GM19468 (cell line): ENCODE measurements around the gene RPP40.
"Not testable (repeated sequence)": the region's sequence is repeated elsewhere in the genome, so short reads cannot be mapped to it uniquely, and the experiment has no call there.

Experiments used
- ATAC-seq: cut with Tn5 transposase; IDR thresholded peaks from one replicate; pipeline ENCODE4 v1.9.1; 2021; ENCODE audit warnings: mild to moderate bottlenecking, moderate library complexity, moderate number of reproducible peaks; ENCODE audit not compliant: unreplicated experiment; ENCODE audit errors: extremely low read depth

Gene RPP40

DNA sequence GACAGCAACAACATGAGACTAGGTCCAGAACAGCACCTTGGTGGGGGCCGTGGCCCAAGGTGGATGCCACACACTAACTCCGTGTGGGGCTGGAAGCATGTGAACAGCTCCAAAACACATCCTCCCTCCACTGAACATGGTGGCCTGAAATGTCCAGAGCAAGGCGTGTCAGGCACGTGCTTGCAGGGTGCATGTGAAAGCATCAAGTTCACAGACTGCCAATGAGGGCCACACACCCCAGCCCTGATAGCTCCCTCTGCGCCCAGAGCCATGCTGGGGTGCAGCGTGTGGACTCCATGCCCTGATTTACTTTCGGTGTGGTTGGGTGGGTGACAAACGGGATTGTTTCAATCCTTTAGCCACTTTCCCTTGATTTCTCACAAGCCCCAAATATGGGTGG, 20.1 kb upstream of the RPP40 start:
- ATAC-seq = no peak

DNA sequence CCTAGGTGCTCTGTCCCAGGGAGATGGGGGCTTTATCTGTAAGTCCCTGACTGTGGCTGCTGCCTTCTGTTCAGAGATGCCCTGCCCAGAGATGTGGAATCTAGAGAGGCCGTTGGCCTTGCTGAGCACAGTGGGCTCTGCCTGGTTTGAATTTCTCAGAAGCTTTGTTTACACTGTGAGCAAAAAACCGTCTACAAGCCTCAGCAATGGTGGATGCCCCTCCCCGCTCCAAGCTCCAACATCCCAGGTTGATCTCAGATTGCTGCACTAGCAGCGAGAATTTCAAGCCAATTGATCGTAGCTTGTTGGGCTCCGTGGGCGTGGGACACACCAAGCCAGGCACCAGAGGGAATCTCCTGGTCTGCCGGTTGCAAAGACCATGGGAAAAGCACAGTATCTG, 16.3 kb upstream of the RPP40 start:
- ATAC-seq = no peak

DNA sequence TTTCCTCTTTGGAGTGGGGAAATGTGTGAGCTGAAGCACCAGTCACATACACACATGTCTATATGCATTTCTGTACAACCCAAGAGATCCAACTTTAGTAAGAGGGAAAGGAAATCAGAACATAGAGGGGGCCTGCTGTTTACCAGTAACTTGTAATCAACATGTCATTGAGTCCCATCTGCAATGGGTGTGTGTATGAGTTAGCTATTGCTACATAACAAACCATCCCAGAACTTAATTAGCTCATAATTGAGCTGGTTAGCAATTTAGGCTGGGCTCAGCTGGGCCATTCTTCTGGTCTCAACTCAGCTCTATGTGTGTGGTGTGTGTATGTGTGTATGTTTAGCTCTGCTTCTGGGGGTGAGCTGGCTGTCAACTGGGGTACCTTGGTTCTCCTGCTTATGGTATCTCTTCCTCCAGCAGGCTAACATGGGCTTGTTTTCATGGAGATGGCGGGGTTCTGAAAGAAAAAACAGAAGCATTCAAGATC, 10.3 kb upstream of the RPP40 start:
- ATAC-seq = no peak

DNA sequence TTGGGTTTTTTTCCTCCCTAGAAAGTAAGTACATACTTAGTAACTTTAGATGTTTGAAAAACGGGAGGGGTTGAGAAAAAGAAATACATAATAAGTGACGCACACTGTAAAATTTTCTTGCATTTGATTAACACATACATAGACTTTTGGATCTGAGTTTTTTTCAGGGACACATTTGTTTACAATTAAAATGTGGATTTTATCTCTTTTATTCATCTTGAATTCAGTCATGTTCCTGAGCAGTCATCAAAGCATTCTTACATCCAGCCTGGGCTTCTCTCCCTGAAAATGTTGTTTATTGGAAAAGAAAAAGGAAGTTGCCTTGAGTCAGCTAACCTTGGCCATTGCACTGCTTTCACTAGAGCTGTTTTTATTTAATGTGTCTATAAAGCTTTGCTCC, 8.7 kb upstream of the RPP40 start:
- no peak for ATAC-seq

DNA sequence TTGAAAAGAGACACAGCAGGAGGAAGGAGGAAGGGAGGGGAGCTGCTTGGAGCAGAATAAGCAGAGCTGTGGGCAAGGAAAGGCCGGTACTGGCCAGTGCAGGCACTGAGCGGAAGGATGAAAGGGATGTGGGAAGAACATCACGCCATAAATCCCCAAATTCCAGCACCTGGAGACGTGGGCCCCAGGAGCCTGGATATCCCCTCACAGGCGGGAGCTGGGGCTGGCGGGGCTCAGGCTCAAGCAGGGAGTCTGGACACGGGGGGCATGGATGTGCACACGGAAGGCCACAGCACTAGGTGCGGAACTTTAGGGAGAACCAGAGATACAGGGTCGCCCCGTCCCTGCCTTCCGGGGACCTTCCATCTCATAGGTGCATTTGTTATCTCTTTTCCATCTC, 7.5 kb upstream of the RPP40 start:
- ATAC-seq = no peak

DNA sequence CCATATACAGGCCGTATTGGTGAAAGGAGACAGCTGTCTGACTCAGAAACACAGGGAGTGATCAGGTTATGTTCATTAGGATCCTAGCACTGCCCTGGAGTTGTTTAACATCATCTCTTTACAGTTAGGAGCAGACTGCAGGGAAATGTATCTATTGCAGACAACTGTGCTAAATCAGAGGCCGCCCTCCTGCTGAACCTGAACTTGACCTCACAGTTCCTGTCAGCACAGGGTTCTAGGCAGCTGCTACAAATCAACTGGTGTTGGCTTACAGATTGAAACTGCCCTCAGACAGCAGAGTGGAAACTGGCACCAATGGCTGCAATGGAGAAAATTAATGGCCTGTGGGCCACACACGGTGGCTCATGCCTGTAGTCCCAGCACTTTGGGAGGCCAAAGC, 3.7 kb upstream of the RPP40 start:
- ATAC-seq = no peak

DNA sequence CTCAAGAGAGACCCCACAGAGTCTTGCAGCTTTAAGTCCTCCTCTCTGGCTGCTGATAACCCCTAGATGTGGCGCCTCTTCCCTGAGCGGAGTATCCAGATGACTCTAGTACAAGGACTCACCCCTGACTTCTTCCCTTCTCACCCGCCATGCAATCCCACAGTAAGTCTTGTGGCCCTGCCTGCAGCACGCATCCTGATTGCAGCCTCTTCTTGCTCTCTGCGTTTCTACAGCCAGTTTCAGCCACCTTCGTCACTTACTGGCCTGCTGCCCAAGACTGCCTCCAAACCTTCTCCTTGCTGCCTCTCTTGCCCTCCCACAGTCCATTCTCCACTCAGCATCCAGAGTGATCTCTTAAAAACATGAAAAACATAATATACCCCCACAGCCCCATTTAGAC, 2.4 kb upstream of the RPP40 start:
- ATAC-seq = no peak

DNA sequence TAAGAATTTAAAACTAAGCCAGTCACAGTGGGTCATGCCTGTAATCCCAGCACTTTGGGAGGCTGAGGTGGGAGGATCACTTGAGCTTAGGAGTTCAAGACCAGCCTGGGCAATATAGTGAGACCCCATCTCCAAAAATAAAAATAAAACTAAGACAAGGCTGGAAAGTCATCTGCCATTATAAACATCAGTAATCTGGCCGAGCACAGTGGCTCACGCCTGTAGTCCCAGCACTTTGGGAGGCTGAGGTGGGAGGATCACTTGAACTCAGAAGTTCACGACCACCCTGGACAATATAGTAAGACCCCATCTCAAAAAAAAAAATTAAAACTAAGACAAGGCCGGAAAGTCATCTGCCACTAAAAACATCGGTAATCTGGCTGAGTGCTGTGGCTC, 1.2 kb upstream of the RPP40 start:
- ATAC-seq = not testable (repeated sequence)

DNA sequence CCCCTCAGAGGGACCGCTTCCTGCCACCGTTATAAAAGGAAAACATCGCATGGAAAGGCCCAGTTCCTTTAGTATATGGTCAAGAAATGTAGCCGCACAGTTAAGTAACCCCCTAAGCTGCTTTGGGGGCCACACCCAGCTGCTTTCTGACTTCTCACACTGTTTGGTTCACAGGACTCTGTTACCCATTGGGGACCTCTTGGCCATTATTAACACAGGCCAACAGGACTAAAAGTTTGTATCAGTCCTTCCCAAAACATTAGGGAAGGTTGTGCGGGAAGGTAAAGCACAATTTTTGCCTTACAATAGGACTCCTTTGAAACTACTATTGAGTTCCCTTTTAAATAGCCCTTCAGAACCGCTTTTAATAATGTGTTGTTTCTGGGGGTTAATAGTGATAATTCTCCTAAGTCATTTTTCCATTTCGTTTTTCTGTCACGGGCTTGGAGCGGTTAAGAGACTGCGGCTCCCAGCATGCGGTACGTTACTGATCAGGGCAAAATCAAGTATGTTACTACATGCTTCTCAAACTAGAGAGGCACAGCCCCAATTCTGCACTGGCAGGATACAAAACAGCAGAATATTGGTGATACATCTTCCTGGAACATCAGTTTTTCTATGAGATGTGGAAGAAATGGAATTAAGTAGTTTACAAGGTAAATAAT, 668 bp upstream of the RPP40 start:
- no peak for ATAC-seq

DNA sequence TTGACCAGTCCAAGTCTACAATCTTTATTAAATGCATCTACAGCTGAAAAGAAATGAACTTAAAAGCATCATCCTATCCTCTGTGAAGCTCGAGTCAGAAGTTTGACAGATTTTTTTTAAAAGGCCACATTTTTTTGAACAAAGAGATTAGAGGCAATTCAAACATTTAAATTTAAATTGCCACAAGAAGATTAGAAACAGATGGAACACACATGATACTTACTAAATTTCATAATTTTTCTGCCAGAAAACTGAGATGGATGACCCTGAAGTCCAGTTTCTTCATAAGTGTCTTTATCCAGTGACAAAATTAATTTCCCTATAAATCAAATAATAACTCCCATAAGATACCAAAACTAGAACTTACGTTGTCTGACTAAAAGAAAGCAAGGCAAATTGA, 4.3 kb downstream of the RPP40 start:
- ATAC-seq = no peak

DNA sequence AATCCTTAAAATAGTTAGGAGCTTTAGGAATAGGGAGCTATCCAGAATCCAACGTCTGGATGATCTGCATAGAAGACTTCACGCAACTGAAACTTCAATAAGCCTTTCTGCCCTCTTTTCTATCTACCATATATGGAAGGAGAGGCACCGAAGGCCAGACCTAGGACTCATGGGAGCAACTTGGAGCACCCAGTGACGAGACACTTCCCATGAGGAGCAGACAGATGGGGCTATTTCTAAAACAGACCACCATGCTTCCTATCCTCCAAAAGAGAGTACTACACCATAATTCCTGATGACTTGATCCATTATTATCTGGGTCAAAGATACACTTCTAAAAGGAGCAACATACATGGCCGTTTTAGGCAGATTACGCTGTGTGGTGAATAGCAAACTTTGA, 6.0 kb downstream of the RPP40 start:
- ATAC-seq = no peak

DNA sequence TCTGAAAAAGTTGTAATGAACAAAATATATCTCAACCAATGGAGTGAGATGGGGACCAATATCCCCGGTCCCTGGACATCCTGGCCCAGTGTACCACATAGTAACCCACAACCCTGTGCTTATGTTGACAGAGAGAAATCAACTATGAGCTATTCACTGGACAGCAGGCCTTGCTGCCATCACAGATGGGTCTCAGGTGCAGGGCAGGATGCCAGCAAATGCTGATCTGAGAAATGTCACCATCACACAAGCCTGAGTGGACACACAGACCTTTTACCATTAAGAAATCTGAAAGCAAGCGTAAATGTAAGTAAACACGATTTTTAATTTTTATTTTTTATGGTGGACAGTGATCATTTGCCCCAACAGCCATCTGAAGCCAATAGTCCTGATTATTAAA, 9.1 kb downstream of the RPP40 start:
- ATAC-seq = no peak

DNA sequence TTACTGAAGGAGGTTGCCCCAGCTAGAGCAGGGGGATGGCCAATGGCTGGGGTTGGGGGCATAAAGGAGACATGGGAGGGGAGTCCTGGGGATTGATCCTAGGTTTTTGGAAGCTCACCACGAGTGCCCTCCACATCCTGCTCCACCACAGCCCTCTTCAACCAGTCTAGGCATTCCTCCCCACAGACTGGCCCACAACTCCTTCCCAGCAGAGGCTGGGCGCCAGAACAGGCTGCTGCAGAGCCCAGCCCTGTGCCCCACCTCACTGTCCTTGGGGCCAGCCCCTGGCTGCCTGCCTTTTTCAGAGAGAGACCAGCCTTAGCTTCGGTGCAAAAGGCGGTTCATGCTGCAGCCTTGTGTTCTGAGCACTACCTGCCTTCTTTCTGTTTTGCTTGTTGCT, 16.4 kb downstream of the RPP40 start:
- ATAC-seq = no peak

DNA sequence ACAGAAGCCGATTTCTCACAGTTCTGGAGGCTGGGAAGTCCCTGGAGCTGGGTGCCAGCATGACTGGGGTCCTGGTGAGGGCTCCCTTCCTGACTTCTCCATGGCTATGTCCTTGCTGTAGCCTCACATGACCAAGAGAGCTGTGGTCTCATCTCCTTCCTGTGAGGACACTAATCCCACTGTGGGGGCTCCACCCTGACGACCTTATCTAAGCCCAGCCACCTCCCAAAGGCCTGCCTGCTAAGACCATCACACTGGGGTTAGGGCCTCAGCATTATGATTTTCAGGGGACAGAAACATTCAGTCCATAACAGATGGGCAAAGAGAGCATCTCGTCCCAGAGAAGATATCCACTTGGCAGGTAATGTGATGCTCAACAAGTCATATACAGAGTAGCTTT, 16.8 kb downstream of the RPP40 start:
- ATAC-seq = no peak

DNA sequence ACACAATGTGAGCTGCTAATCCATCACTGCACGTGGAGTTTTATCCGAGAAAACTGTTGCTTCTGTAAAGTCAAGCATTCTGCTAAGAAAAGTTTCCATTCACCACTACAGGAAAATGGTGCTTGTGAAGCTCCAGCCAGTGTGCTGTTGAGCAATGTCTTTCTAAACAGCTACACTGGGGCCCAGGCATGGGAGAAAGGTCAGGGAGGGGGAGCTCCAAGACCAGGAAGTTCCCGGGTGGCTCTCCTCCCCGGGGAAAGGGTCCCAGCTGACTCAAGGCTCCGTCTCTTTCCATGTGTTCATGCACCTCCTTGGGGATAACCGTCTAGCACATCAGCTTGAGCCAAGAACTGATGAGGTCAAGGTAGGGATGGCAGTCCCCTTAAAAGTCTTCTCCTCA, 20.5 kb downstream of the RPP40 start:
- no peak for ATAC-seq

DNA sequence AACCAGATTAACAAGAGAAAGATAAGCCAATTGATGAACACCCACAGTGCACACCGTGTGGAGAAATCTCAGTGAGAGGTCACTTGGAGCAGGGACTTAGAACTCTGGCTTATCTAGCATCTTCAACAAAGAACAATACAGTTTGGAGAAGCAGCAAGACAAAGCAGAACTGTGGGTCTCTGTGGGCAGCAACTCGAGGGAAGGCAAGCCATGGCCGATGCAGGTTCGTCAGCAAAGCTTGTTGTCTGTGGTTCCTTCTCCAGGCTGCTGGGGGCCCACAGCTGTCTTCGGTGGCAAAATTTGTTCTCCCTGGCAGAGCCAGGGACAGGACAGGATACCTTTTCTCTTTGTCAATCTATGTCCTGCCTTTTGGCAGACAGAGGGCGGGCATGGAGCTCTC, 22.1 kb downstream of the RPP40 start:
- no peak for ATAC-seq

DNA sequence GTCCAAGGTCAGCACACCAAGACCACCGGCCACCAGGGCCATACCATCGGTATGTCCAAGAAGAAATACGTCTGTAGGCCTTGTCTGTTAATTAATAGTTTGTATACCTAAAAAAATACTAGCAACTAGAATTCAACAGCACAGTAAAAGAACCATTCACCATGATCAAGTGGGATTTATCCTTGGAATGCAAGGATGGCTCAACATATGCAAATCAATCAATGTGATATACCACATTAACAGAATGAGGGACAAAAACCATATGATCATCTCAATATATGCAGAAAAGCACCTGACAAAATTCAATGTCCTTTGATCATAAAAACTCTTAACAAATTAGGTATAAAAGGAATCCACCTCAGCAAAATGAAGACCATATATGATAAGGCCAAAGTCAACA, 24.4 kb downstream of the RPP40 start:
- no peak for ATAC-seq

DNA sequence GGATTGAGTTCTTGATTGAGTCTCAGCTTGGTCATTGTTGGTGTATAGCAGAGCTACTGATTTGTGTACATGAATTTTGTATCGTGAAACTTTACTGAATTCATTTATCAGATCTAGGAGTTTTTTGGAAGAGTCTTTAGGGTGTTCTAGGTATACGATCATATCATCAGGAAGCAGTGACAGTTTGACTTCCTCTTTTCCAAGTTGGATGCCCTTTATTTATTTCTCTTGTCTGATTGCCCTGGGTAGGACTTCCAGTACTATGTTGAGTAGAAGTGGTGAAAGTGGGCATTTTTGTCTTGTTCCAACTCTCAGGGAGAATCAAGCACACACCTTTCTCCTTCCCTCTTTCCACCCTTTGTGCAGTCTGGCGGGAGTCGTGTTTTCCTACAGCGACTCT, 26.4 kb downstream of the RPP40 start:
- ATAC-seq = no peak

DNA sequence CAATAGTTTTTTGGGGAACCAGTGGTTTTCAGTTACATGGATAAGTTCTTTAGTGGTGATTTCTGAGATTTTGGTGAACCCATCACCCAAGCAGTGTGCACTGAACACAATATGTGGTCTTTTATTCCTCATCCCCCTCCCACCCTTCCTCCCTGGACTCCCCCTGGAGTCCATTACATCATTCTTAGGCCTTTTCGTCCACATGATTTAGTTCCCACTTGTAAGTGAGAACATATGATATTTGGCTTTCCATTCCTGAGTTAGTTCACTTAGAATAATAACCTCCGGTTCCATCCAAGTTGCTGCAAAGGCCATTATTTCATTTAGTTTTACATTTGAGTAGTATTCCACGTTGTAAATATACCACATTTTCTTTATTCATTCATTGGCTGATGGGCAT, 28.3 kb downstream of the RPP40 start:
- no peak for ATAC-seq

DNA sequence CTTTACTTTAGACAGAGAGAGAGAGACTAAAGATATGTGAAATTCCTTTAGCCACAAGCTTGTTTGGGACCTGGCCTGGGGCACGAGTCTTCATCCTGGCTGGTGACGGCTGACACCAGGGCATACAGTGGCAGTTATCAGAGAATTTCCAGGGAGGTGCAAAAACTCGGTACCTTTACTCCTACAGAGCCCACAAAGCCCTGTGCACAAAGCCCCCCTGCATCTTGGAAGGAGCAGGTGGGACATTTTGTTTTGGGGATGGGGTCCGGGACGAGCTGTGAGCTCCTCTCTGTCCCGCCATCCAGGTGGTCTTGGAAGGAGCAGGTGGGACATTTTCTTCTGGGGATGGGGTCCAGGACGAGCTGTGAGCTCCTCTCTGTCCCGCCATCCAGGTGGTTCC, 28.9 kb downstream of the RPP40 start:
- ATAC-seq = no peak

DNA sequence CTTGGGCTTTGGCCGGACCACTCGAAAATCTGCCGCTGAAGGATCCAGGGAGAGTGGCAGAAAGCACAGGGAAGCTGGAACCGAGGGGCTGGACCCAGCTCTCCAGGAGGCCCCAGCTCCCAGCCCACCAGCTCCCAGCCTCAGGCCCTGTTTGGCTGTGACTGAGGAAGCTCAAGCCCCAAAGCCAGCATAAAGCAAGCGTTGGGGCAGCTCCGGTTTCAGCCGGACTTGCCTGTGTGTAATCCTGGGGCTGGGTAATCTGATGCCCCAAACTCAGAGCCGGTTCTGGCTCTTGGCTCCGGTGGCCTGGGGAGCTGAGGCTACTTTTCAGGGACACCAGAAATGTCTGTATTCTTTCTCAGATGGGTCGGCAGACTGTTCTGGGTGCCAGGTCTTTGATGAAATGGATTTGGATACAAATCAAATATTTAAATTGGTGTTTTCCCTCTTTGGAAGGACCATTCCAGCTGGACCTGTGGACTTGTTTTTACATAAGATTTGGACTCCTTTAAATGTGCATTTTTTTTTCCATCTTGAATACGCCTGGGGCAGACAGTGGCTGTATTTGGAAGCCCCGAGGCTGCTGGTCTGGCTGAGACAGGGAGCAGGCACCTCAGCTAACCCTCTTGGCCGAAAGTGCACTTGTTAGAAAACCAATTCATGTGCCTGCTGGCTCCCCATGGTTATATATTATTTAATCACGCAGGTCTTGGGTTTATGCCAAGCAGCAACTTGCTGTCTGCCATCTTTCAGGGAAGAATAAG, 29.7 kb downstream of the RPP40 start:
- no peak for ATAC-seq

DNA sequence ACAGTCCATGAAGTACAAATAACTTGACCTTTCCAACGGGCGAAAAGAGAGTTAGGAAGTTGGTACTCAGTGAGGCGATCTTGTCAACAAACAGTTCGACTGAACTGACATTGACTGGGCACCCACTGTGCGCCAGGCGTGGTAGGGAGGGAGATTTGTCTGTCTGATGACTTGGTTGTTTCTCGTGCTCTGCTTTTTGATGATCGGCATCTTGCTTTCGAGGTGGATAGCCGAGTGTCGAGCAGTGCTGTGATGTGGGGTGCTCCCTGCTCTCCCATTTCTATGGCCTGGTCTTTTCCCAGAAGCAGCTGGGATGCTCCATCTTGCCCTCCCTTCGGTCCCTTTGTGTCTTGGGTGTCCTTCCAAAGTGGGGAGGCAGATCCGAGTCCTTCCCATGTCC, 30.4 kb downstream of the RPP40 start:
- ATAC-seq = no peak
